K562 (cell line): ENCODE measurements around the gene TMC8. TPM values are rescaled to one million over a fixed set of nuclear protein-coding genes. Genes with fewer than 3 reads are reported as not detected.
A peak's percentile ranks its signal among the peaks of the same experiment; 100 is the strongest.

Experiments used
- CXXC5 ChIP-seq: fragments of 250-450 bp; sonication (Bioruptor Pico); IDR thresholded peaks from 2 replicates; pipeline ENCODE4 v1.8.0; 2022; ENCODE audit warnings: inconsistent platforms, mild to moderate bottlenecking, moderate library complexity
- NR2C2 ChIP-seq, 2 experiments: fragments of 200-800 bp in 1 of 2; sonication (Bioruptor generic) in 1 of 2; sonication (generic) in 1 of 2; formaldehyde crosslinking in 1 of 2; IDR thresholded peaks; 2 replicates each; pipeline versions ENCODE4 v1.6.1 to v1.8.0; 2016 to 2022; ENCODE audit warnings: mild to moderate bottlenecking in 1 of 2, missing compliant biosample characterization in 1 of 2, missing genetic modification characterization in 1 of 2, missing genetic modification reagents in 1 of 2
- POLR2G ChIP-seq: fragments of 200-400 bp; formaldehyde crosslinking; IDR thresholded peaks from 2 replicates; pipeline ENCODE4 v1.6.1; 2017; ENCODE audit warnings: low read depth, mild to moderate bottlenecking, antibody characterized with exemption, low read length, moderate library complexity
- RB1 ChIP-seq: fragments of 450-650 bp; IDR thresholded peaks from 2 replicates; pipeline ENCODE4 v1.6.1; 2017; ENCODE audit warnings: low read depth, mild to moderate bottlenecking
- RCOR1 ChIP-seq, 2 experiments: IDR thresholded peaks; 2 replicates each; pipeline ENCODE4 v1.6.1; 2012; ENCODE audit warnings: low read depth in 2 of 2, low read length in 2 of 2, borderline replicate concordance in 1 of 2, improper control_type of control experiment in 1 of 2
- ZBTB7A ChIP-seq: IDR thresholded peaks from 2 replicates; pipeline ENCODE4 v1.6.1; 2011; ENCODE audit warnings: low read depth, mild to moderate bottlenecking, low read length, moderate library complexity, borderline replicate concordance; ENCODE audit not compliant: control insufficient read depth
- ZNF407 ChIP-seq: fragments of 450-650 bp; IDR thresholded peaks from 2 replicates; pipeline ENCODE4 v1.6.1; 2016; ENCODE audit warnings: low read depth
- polyA plus RNA-seq, 8 experiments: library from polyadenylated mRNA; depleted of rRNA in 4 of 8; stranded (reverse) in 5 of 8; unstranded in 3 of 8; fragments of >200 nt; fragmentation: Nextera tagmentation in 2 of 8; fragmentation: Illumina TruSeq in 1 of 8; extraction: Ambion mirVana in 2 of 8; extraction: Trizol in 1 of 8; gene quantifications; 2 replicates each; pipeline versions ENCODE4 v1.2.1 to v1.2.3, GENCODE V29; 2011 to 2014; ENCODE audit warnings: inconsistent platforms in 1 of 8, missing spikeins in 1 of 8
- total RNA-seq, 7 experiments: library from RNA; depleted of rRNA in 6 of 7; stranded (reverse); fragments of >200 nt in 6 of 7; fragmentation: Illumina TruSeq in 2 of 7; extraction: Trizol in 2 of 7; gene quantifications; 2 replicates each; pipeline versions ENCODE4 v1.2.1 to v1.2.3, GENCODE V29; 2011 to 2021; ENCODE audit warnings: low replicate concordance in 1 of 7
- TF ChIP-seq, protein P1 (sequence below): sonication (generic); formaldehyde crosslinking; IDR thresholded peaks from 2 replicates; pipeline ENCODE4 v1.8.0; 2023; ENCODE audit warnings: missing genetic modification reagents, mild to moderate bottlenecking, borderline replicate concordance
- TF ChIP-seq, protein P2 (sequence below), 3 experiments: fragments of 200-800 bp in 1 of 3; sonication (Bioruptor generic) in 1 of 3; sonication (generic) in 1 of 3; formaldehyde crosslinking in 1 of 3; IDR thresholded peaks; 2 replicates each; pipeline versions ENCODE4 v1.6.1 to v1.8.0; 2016 to 2022; ENCODE audit warnings: mild to moderate bottlenecking in 2 of 3, missing compliant biosample characterization in 2 of 3, missing genetic modification characterization in 2 of 3, missing genetic modification reagents in 1 of 3

The TMC8 gene
- total and polyA plus RNA-seq, 9 of the 15 experiments (the other 6 are each of a cell fraction or from before 2014, with no cell fraction given) = 0.13 to 10.9 (median 2.8) TPM

DNA sequence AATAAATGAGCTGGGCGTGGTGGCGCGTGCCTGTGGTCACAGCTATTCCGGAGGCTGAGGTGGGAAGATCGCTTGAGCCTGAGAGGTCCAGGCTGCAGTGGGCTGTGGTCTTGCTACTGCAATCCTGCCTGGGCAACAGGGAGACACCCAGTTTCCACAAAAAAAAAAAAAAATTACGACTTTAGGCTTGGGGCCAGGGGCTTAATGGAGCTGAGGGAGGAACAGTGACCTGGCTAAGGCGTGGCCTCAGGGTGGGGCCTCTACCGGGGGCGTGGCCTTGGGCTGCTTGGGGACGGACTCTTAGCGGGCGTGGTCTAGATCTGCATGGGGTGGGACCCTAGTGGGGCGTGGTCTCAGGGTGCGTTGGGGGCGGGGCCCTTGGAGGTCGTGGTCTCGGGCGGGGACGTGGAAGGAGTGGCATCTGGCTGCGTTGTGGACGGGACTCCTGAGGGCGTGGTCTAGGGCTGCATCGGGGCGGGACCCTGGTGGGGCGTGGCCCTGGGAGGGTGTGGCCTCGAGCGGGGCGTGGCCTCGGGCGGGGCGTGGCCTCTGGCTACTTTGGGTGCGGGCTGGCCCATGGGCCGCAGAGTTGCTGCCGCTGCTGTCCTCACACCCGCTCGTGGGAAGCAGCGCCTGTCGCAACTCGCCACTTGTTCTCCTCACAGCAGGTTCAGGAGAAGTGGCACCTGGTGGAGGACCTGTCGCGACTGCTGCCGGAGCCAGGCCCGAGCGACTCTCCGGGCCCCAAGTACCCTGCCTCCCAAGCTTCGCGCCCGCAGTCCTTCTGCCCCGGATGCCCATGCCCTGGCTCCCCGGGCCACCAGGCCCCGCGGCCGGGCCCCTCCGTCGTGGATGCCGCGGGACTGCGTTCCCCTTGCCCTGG, 9.8 kb downstream of the TMC8 start (continued):
- TF ChIP-seq, protein P1, sequence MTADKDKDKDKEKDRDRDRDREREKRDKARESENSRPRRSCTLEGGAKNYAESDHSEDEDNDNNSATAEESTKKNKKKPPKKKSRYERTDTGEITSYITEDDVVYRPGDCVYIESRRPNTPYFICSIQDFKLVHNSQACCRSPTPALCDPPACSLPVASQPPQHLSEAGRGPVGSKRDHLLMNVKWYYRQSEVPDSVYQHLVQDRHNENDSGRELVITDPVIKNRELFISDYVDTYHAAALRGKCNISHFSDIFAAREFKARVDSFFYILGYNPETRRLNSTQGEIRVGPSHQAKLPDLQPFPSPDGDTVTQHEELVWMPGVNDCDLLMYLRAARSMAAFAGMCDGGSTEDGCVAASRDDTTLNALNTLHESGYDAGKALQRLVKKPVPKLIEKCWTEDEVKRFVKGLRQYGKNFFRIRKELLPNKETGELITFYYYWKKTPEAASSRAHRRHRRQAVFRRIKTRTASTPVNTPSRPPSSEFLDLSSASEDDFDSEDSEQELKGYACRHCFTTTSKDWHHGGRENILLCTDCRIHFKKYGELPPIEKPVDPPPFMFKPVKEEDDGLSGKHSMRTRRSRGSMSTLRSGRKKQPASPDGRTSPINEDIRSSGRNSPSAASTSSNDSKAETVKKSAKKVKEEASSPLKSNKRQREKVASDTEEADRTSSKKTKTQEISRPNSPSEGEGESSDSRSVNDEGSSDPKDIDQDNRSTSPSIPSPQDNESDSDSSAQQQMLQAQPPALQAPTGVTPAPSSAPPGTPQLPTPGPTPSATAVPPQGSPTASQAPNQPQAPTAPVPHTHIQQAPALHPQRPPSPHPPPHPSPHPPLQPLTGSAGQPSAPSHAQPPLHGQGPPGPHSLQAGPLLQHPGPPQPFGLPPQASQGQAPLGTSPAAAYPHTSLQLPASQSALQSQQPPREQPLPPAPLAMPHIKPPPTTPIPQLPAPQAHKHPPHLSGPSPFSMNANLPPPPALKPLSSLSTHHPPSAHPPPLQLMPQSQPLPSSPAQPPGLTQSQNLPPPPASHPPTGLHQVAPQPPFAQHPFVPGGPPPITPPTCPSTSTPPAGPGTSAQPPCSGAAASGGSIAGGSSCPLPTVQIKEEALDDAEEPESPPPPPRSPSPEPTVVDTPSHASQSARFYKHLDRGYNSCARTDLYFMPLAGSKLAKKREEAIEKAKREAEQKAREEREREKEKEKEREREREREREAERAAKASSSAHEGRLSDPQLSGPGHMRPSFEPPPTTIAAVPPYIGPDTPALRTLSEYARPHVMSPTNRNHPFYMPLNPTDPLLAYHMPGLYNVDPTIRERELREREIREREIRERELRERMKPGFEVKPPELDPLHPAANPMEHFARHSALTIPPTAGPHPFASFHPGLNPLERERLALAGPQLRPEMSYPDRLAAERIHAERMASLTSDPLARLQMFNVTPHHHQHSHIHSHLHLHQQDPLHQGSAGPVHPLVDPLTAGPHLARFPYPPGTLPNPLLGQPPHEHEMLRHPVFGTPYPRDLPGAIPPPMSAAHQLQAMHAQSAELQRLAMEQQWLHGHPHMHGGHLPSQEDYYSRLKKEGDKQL (CRISPR knock-in tag) = no peak
- TF ChIP-seq POLR2G (peak; percentile 95), ZBTB7A (peak; percentile 89), CXXC5 (CRISPR knock-in tag) (peak; percentile 64), ZNF407 (no peak), RCOR1 (IDR thresholded peaks at IDR 0.05; ENCODE audit: borderline replicate concordance in 1 of 2, low read depth in 2 of 2, low read length in 2 of 2) (no peak), NR2C2 (CRISPR knock-in tag; IDR thresholded peaks at IDR 0.05) (no peak), NR2C2 (tag; IDR thresholded peaks at IDR 0.05) (peak; percentile 68), RB1 (peak; percentile 72; the same call in 1 of the 2 replicates)
- TF ChIP-seq, protein P2, sequence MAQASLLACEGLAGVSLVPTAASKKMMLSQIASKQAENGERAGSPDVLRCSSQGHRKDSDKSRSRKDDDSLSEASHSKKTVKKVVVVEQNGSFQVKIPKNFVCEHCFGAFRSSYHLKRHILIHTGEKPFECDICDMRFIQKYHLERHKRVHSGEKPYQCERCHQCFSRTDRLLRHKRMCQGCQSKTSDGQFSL (CRISPR knock-in tag; IDR thresholded peaks at IDR 0.05) = no peak
- TF ChIP-seq, protein P2 (tag; IDR thresholded peaks at IDR 0.05) = no peak
